GM12873 (cell line): Measurements from ENCODE around the gene MRPS6.

Source experiments
- TF ChIP-seq, protein P1 (sequence below): IDR thresholded peaks from 2 replicates; pipeline ENCODE4 v1.5.1; 2012; ENCODE audit warnings: low read depth, mild to moderate bottlenecking, moderate library complexity, low read length, control low read depth; ENCODE audit not compliant: insufficient read depth; ENCODE audit errors: missing control alignments

MRPS6 gene

GRCh38 chr21:34179204-34179935, 106.0 kb downstream of the MRPS6 start:
- TF ChIP-seq, protein P1, sequence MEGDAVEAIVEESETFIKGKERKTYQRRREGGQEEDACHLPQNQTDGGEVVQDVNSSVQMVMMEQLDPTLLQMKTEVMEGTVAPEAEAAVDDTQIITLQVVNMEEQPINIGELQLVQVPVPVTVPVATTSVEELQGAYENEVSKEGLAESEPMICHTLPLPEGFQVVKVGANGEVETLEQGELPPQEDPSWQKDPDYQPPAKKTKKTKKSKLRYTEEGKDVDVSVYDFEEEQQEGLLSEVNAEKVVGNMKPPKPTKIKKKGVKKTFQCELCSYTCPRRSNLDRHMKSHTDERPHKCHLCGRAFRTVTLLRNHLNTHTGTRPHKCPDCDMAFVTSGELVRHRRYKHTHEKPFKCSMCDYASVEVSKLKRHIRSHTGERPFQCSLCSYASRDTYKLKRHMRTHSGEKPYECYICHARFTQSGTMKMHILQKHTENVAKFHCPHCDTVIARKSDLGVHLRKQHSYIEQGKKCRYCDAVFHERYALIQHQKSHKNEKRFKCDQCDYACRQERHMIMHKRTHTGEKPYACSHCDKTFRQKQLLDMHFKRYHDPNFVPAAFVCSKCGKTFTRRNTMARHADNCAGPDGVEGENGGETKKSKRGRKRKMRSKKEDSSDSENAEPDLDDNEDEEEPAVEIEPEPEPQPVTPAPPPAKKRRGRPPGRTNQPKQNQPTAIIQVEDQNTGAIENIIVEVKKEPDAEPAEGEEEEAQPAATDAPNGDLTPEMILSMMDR, result no peak

GRCh38 chr21:34180407-34180806, 107.0 kb downstream of the MRPS6 start:
- TF ChIP-seq, protein P1, result no peak

DNA sequence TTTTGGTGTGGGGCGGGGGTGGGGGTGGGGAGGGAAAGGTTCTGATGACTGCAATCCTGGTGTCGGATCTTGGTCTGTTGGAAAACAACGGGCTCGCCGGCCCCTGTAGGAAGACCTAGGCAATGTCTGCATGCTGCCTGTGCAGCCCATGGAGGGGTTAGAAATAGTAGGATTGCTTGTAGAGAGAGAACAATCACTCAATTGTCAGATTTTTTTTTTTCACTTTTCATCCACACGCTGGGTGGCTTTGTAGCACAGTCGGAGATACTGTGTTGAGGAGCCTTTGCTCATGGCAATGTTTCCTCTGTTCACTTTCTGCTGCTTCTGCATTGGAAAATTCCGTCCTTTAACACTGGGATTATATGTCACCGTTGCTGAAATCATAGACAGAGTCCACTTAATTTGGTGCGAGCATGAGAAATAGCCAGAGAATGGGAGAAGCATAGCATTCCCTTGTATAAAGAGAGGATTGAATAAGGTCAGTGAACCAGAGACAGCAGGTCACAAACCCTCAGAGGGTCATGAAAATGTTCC, 107.5 kb downstream of the MRPS6 start:
- TF ChIP-seq, protein P1, result no peak

GRCh38 chr21:34181431-34182039, 108.2 kb downstream of the MRPS6 start:
- TF ChIP-seq, protein P1, result no peak

DNA sequence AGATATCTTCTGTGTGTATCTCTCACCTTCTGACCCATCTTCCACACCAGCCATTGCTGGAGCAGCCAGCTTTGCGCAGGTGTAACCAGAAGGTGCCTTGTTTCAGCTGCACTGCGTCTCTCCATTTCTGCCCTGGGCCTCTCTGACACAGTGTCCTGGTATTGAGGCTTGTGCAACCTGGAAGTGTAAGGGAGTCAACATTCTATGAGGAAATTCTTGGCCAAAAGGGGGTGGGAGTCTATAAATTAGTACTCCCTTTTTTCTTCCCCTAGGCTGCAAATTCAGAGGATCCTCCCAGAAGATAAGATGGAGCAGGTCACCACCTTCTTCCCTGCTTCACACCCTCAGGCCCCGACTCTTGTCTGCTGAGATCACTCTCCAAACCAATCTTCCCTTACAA, 109.1 kb downstream of the MRPS6 start:
- TF ChIP-seq, protein P1, result no peak

DNA sequence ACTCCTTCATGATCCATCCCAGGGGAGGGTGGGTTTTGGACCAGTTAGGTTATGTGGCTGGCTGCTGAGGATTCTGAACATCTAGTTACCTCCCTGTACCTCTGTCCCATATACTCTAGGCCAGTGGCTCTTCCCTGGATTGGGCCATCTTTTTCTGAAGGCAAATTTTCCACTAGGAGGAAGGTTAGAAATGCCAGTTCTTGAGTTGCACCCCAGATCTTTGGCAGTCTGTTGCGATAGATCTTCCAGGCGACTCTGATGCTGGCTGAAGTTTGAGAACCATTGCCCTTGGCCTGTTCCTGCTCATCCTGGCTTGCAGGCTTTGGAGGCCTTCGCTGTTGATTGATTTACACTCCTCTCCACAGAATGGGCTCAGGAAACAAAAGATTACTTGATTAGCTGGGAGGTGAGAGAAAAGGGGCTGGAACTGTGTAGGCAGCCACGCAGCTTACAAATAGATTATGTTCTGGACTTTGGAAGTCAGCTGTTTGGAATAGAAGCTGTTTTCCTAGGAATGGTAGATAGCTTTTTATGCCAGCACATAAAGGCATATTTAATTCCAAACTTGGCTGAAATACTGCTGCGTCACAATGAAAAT, 110.1 kb downstream of the MRPS6 start:
- TF ChIP-seq, protein P1, result no peak

DNA sequence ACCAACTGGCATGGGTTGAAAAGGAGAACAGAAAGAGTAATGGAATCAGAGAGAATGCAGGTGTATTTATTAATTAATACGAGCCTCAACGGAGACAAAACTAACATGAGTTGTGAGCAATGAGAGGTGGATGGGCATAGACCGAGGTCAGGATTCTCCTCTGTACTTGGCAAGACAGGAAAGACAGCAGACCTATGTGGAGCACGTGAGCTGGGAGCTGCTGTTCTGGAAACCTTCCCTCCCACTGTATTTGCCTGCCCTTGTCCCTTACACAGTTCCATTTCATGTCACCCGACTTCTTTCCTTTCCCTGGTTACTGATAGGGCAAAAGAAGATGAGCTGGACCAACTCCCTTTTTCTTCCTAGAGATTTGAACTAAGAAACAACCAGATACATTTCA, 110.9 kb downstream of the MRPS6 start:
- TF ChIP-seq, protein P1, result no peak
